Testis (tissue), 2 donors: Measurements from ENCODE around the gene NDOR1.

Experiments
- POLR2A ChIP-seq: fragments of 450-650 bp; IDR thresholded peaks from one replicate; pipeline ENCODE4 v1.6.1; 2017; ENCODE audit warnings: antibody characterized with exemption, mild to moderate bottlenecking, moderate library complexity
- TF ChIP-seq, protein P1 (sequence below), 3 experiments: fragments of 450-650 bp in 2 of 3; fragments of 200-600 bp in 1 of 3; sonication (generic) in 1 of 3; IDR thresholded peaks; one replicate each; pipeline ENCODE4 v1.5.1; 2016 to 2019; ENCODE audit warnings: antibody characterized with exemption in 3 of 3, mild to moderate bottlenecking in 2 of 3, moderate library complexity in 1 of 3

DNA sequence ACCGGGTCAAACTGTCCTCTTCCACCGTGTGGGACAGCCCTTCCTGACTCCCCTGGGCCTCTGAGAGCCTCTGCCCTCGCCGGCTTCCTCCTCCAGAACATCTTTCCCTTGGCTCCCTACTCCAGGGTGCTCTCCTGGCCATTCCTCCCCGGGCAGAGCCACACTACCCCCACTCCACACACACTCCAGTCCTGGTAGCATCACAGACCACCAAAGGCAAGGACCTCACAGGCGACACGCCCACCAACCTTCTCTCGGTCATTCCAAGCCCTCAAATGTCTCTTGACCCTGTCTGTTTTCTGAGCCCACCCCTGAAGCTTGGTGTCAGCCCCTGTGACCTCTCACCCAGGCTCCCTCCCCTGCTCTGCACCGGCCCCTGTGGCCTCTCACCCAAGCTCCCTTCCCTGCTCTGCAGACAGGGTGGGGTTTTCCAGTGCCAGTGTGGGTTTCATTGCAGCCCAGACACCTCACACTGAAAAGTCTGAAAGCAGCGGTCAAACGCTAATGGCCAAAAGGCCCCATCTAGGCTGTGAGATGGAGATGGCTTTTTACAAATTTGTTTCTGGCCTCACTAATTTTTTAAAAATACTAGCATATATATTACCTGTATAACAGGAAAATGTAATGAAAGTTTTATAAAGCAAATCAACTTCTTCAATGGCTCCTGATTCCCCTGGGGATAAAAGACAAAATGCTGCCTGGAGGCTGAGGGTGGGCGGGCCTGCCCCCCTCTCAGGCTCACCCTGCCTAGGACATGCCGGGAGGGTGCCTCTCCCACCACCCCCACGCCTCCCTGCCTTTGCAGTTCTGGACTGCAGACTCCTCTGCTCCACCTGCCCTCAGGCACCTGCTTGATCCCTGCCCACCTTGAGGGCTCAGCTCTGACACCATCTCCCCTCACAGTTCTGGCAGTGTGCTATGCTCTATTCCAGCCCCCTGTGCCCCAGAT is 46.1 kb upstream of the NDOR1 start:
- TF ChIP-seq POLR2A = no peak
- TF ChIP-seq, protein P1, sequence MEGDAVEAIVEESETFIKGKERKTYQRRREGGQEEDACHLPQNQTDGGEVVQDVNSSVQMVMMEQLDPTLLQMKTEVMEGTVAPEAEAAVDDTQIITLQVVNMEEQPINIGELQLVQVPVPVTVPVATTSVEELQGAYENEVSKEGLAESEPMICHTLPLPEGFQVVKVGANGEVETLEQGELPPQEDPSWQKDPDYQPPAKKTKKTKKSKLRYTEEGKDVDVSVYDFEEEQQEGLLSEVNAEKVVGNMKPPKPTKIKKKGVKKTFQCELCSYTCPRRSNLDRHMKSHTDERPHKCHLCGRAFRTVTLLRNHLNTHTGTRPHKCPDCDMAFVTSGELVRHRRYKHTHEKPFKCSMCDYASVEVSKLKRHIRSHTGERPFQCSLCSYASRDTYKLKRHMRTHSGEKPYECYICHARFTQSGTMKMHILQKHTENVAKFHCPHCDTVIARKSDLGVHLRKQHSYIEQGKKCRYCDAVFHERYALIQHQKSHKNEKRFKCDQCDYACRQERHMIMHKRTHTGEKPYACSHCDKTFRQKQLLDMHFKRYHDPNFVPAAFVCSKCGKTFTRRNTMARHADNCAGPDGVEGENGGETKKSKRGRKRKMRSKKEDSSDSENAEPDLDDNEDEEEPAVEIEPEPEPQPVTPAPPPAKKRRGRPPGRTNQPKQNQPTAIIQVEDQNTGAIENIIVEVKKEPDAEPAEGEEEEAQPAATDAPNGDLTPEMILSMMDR (IDR thresholded peaks at IDR 0.05) = no peak
